ENCODE results near the gene TRIM61. TPM values are rescaled to one million over a fixed set of nuclear protein-coding genes. Genes with fewer than 3 reads are reported as not detected.

The TRIM61 gene
- polyA plus RNA-seq, 5 donors = 4.5 to 7.7 (median 5.1) TPM

Other genes with a start within 250 kb of the TRIM61 start
- gene SMIM31, start 223.5 kb downstream of the TRIM61 start, polyA plus RNA-seq (ENCODE audit: insufficient read depth in 1 of 5, insufficient read length in 5 of 5, low replicate concordance in 1 of 5) = under 1 TPM; 0.09 to 0.48 (median 0.17) TPM
- under 1 TPM; 0.08 to 0.31 (median 0.19) TPM for gene APELA, start 100.5 kb downstream of the TRIM61 start, polyA plus RNA-seq (ENCODE audit: insufficient read depth in 1 of 5, insufficient read length in 5 of 5, low replicate concordance in 1 of 5)
- not detected for gene TRIM60, start 54.3 kb upstream of the TRIM61 start, polyA plus RNA-seq (ENCODE audit: insufficient read depth in 1 of 5, insufficient read length in 5 of 5, low replicate concordance in 1 of 5)
- gene TRIM75, start 76.2 kb upstream of the TRIM61 start, polyA plus RNA-seq (ENCODE audit: insufficient read depth in 1 of 5, insufficient read length in 5 of 5, low replicate concordance in 1 of 5) = under 1 TPM in 2 of 5 donors, not detected in 3; 0.09 to 0.10 TPM
- gene TMEM192, start 135.2 kb upstream of the TRIM61 start, polyA plus RNA-seq (ENCODE audit: insufficient read depth in 1 of 5, insufficient read length in 5 of 5, low replicate concordance in 1 of 5) = 10 to 100 TPM; 13.9 to 23.7 (median 19.5) TPM
- 10 to 100 TPM; 15.0 to 20.5 (median 18.1) TPM for gene KLHL2, start 229.9 kb upstream of the TRIM61 start, polyA plus RNA-seq (ENCODE audit: insufficient read depth in 1 of 5, insufficient read length in 5 of 5, low replicate concordance in 1 of 5)

Data from right lung (tissue), 5 donors.